Smooth muscle cell of the brain vasculature (primary cell): ENCODE results near the gene TRMT11.
"Not testable (repeated sequence)": the region's sequence is repeated elsewhere in the genome, so short reads cannot be mapped to it uniquely, and the experiment has no call there.

Experiments
- DNase-seq: peaks from one replicate; pipeline ENCODE4 v3.0.0-alpha.2; 2012; ENCODE audit warnings: low read depth, low spot score

Gene TRMT11

GRCh38 chr6:126042001-126042419 lies 55.7 kb downstream of the TRMT11 start:
- no peak for DNase-seq

- DNase-seq: no peak
These were observed 61.3 kb downstream of the TRMT11 start for GRCh38 chr6:126047648-126048047.

- no peak for DNase-seq
These were observed 62.3 kb downstream of the TRMT11 start for GRCh38 chr6:126048635-126049034.

GRCh38 chr6:126050795-126051194 lies 64.5 kb downstream of the TRMT11 start:
- DNase-seq: no peak

- DNase-seq: no peak
These were observed 65.5 kb downstream of the TRMT11 start for GRCh38 chr6:126051791-126052190.

GRCh38 chr6:126052485-126052884 lies 66.1 kb downstream of the TRMT11 start:
- DNase-seq: no peak

GRCh38 chr6:126054258-126054702 lies 67.9 kb downstream of the TRMT11 start:
- DNase-seq: no peak

- no peak for DNase-seq
These were observed 68.5 kb downstream of the TRMT11 start for GRCh38 chr6:126054802-126055201.

GRCh38 chr6:126055449-126055848 lies 69.1 kb downstream of the TRMT11 start:
- no peak for DNase-seq

GRCh38 chr6:126056355-126057004 lies 70.1 kb downstream of the TRMT11 start:
- no peak for DNase-seq

GRCh38 chr6:126058085-126058484 lies 71.7 kb downstream of the TRMT11 start:
- DNase-seq: not testable (repeated sequence)

- no peak for DNase-seq
These were observed 74.1 kb downstream of the TRMT11 start for GRCh38 chr6:126060400-126060799.

- DNase-seq: no peak
These were observed 77.3 kb downstream of the TRMT11 start for GRCh38 chr6:126063512-126064146.

- no peak for DNase-seq
These were observed 78.0 kb downstream of the TRMT11 start for GRCh38 chr6:126064257-126064747.

GRCh38 chr6:126064748-126065401 lies 78.5 kb downstream of the TRMT11 start:
- no peak for DNase-seq

- no peak for DNase-seq
These were observed 80.0 kb downstream of the TRMT11 start for GRCh38 chr6:126066053-126067048.

GRCh38 chr6:126067073-126067472 lies 80.7 kb downstream of the TRMT11 start:
- DNase-seq: no peak

GRCh38 chr6:126069449-126069848 lies 83.1 kb downstream of the TRMT11 start:
- no peak for DNase-seq

- no peak for DNase-seq
These were observed 84.8 kb downstream of the TRMT11 start for GRCh38 chr6:126071000-126071647.

- no peak for DNase-seq
These were observed 85.8 kb downstream of the TRMT11 start for GRCh38 chr6:126072172-126072571.

GRCh38 chr6:126072834-126073233 lies 86.5 kb downstream of the TRMT11 start:
- DNase-seq: no peak
